Motor neuron (in vitro differentiated cells): ENCODE results near the gene TTC19. TPM values are rescaled to one million over a fixed set of nuclear protein-coding genes. Genes with fewer than 3 reads are reported as not detected.
A peak's percentile ranks its signal among the peaks of the same experiment; 100 is the strongest.
"Not testable (repeated sequence)": the region's sequence is repeated elsewhere in the genome, so short reads cannot be mapped to it uniquely, and the experiment has no call there.

Experiments used
- ATAC-seq, 8 experiments: fragments of 200-7000 bp; cut with Tn5 transposase; replicated peaks in 6 of 8; 2 replicates each; pipeline ENCODE4 v1.8.0; 2021; ENCODE audit warnings: mild to moderate bottlenecking in 8 of 8, moderate library complexity in 8 of 8
- H3K27ac ChIP-seq, 2 donors: fragments of 250-450 bp; sonication (Bioruptor Pico); 2 replicates each; pipeline ENCODE4 v1.9.0; 2021; ENCODE audit warnings: antibody characterized with exemption in 2 of 2, mild to moderate bottlenecking in 2 of 2, moderate library complexity in 1 of 2
- H3K4me1 ChIP-seq, 2 donors: fragments of 250-450 bp; sonication (Bioruptor Pico); replicated peaks in 1 of 2; 2 replicates each; pipeline ENCODE4 v1.6.1; 2021; ENCODE audit warnings: antibody characterized with exemption in 2 of 2, mild to moderate bottlenecking in 2 of 2, moderate library complexity in 1 of 2
- H3K4me3 ChIP-seq, 5 donors: fragments of 250-450 bp; sonication (Bioruptor Pico); 2 replicates each; pipeline ENCODE4 v1.9.0; 2021; ENCODE audit warnings: antibody characterized with exemption in 5 of 5, mild to moderate bottlenecking in 5 of 5, moderate library complexity in 4 of 5
- WGBS, 10 experiments: fragments of 450-650 bp; shearing (Covaris generic); methylation state at CpG; one replicate each; pipeline ENCODE4 v1.0.0; 2022; 5-methylcytosine and 5-hydroxymethylcytosine counted together
- in situ Hi-C, 9 experiments: fragments of 400-800 bp; cut with MboI; loops; one replicate each; pipeline ENCODE4 v1.15.0; 2021; ENCODE audit warnings: low sequenced_read_pairs in 9 of 9, low pct_unique_long_range_greater_than_20kb in 2 of 9; ENCODE audit not compliant: unreplicated experiment in 9 of 9
- total RNA-seq, 8 experiments: library from RNA; unstranded; fragments of 300-600 nt; gene quantifications; 2 replicates each; pipeline versions ENCODE4 v1.2.3 to v1.2.4, GENCODE V29; 2022

The TTC19 gene
- total RNA-seq, 8 experiments from 2014 or later, result 27.7 to 68.4 (median 38.8) TPM

- Histone ChIP-seq H3K4me3 (no peak overlapping the region), H3K27ac (peak overlapping the region in 1 of 2 donors; percentile 48), H3K4me1 (peaks cover 13 to 19% of the 10 kb centered on the region in 2 donors)
- ATAC-seq, result peak; percentile 48 to 96 (median 89)
- 0 to 76% (median 5%) methylated on average over 1 to 13 of the region's 13 CpGs for WGBS, 10 experiments
- in situ Hi-C loops, result no loop called here
Observed at GRCh38 chr17:15966183-15966878, 33.3 kb upstream of the TTC19 start.

GRCh38 chr17:15966879-15967248 is 32.8 kb upstream of the TTC19 start:
- in situ Hi-C loops, result no loop called here
- Histone ChIP-seq H3K27ac (peak overlapping the region in 1 of 2 donors; percentile 48), H3K4me1 (peaks cover 13 to 19% of the 10 kb centered on the region in 2 donors), H3K4me3 (no peak overlapping the region)
- 10 to 100% (median 23%) methylated on average over 1 to 9 of the region's 11 CpGs; no CpG with 5 or more reads in 4 of the 10 experiments for WGBS, 10 experiments
- ATAC-seq, result peak in 6 of 8 experiments; percentile 6 to 77 (median 62)

- H3K27ac ChIP-seq, result no peak overlapping the region
- H3K4me1 ChIP-seq, result peaks cover 13 to 19% of the 10 kb centered on the region in 2 donors
- ATAC-seq, result no peak
- in situ Hi-C loops, result no loop called here
- no peak overlapping the region for H3K4me3 ChIP-seq
- 81 to 100% (median 96%) methylated on average over 2 to 11 of the region's 11 CpGs; no CpG with 5 or more reads in 2 of the 10 experiments for WGBS, 10 experiments
Observed at GRCh38 chr17:15967706-15968399, 31.8 kb upstream of the TTC19 start.

- H3K4me1 ChIP-seq, result peaks cover 13 to 19% of the 10 kb centered on the region in 2 donors
- 88 to 100% (median 97%) methylated on average over 2 to 8 of the region's 8 CpGs; no CpG with 5 or more reads in 1 of the 10 experiments for WGBS, 10 experiments
- ATAC-seq, result no peak
- no peak overlapping the region for H3K4me3 ChIP-seq
- H3K27ac ChIP-seq, result no peak overlapping the region
- in situ Hi-C loops, result no loop called here
Observed at GRCh38 chr17:15969463-15969862, 30.2 kb upstream of the TTC19 start.

- Histone ChIP-seq H3K4me3 (no peak overlapping the region), H3K27ac (no peak overlapping the region), H3K4me1 (peaks cover 13 to 19% of the 10 kb centered on the region in 2 donors)
- in situ Hi-C loops, result no loop called here
- 60 to 100% (median 100%) methylated on average over 1 to 2 of the region's 2 CpGs for WGBS, 10 experiments
- no peak for ATAC-seq
Observed at GRCh38 chr17:15970500-15970899, 29.1 kb upstream of the TTC19 start.

- ATAC-seq, result peak in 2 of 8 experiments; percentile 53 to 81
- WGBS, 10 experiments, result 50 to 100% (median 85%) methylated on average over 1 to 5 of the region's 5 CpGs; no CpG with 5 or more reads in 3 of the 10 experiments
- in situ Hi-C loops, result no loop called here
- Histone ChIP-seq H3K4me1 (peaks cover 9 to 13% of the 10 kb centered on the region in 2 donors), H3K27ac (no peak overlapping the region), H3K4me3 (no peak overlapping the region)
Observed at GRCh38 chr17:15971098-15971678, 28.4 kb upstream of the TTC19 start.

GRCh38 chr17:15971882-15972281 is 27.7 kb upstream of the TTC19 start:
- WGBS, 10 experiments, result 73 to 96% (median 90%) methylated on average over 2 to 5 of the region's 5 CpGs; no CpG with 5 or more reads in 4 of the 10 experiments
- ATAC-seq, result no peak
- Histone ChIP-seq H3K4me3 (no peak overlapping the region), H3K4me1 (peaks cover 5 to 6% of the 10 kb centered on the region in 2 donors), H3K27ac (no peak overlapping the region)
- in situ Hi-C loops, result no loop called here

- H3K4me1 ChIP-seq, result no peaks in the 10 kb centered on the region
- no peak for ATAC-seq
- WGBS, 10 experiments, result 54 to 100% (median 100%) methylated on average over 1 to 4 of the region's 4 CpGs; no CpG with 5 or more reads in 3 of the 10 experiments
- no peak overlapping the region for H3K27ac ChIP-seq
- no peak overlapping the region for H3K4me3 ChIP-seq
- in situ Hi-C loops, result no loop called here
Observed at GRCh38 chr17:15972497-15972951, 27.1 kb upstream of the TTC19 start.

- Histone ChIP-seq H3K4me1 (no peaks in the 10 kb centered on the region), H3K4me3 (no peak overlapping the region), H3K27ac (no peak overlapping the region)
- in situ Hi-C loops, result no loop called here
- ATAC-seq, result peak in 3 of 8 experiments; percentile 6 to 29 (median 20)
Observed at GRCh38 chr17:15973016-15973415, 26.6 kb upstream of the TTC19 start.

- no peak overlapping the region for H3K27ac ChIP-seq
- peak in 1 of 8 experiments; percentile 13 for ATAC-seq
- in situ Hi-C loops, result no loop called here
- WGBS, 10 experiments, result 28 to 100% (median 85%) methylated on average over 2 to 6 of the region's 6 CpGs
- H3K4me1 ChIP-seq, result no peaks in the 10 kb centered on the region
- no peak overlapping the region for H3K4me3 ChIP-seq
Observed at GRCh38 chr17:15973834-15974233, 25.8 kb upstream of the TTC19 start.

GRCh38 chr17:15977894-15978293 is 21.7 kb upstream of the TTC19 start:
- 83 to 100% (median 97%) methylated on average over 1 to 2 of the region's 2 CpGs; no CpG with 5 or more reads in 2 of the 10 experiments for WGBS, 10 experiments
- in situ Hi-C loops, result loop anchor here in 2 of 9 experiments (25.0 kb wide), 2 partner anchors 141 to 716 kb away; partner anchors contain the start of gene PMP22 (in 1 of the 2)
- ATAC-seq, result no peak
- Histone ChIP-seq H3K4me1 (no peaks in the 10 kb centered on the region), H3K27ac (no peak overlapping the region), H3K4me3 (no peak overlapping the region)

- in situ Hi-C loops, result loop anchor here in 2 of 9 experiments (25.0 kb wide), 2 partner anchors 141 to 716 kb away; partner anchors contain the start of gene PMP22 (in 1 of the 2)
- H3K27ac ChIP-seq, result no peak overlapping the region
- H3K4me3 ChIP-seq, result no peak overlapping the region
- WGBS, 10 experiments, result 60 to 100% (median 90%) methylated on average over 1 of the region's 1 CpG; no CpG with 5 or more reads in 2 of the 10 experiments
- no peaks in the 10 kb centered on the region for H3K4me1 ChIP-seq
- no peak for ATAC-seq
Observed at GRCh38 chr17:15978606-15979005, 21.0 kb upstream of the TTC19 start.

GRCh38 chr17:15979013-15979412 is 20.6 kb upstream of the TTC19 start:
- H3K27ac ChIP-seq, ATAC-seq, H3K4me3 ChIP-seq, H3K4me1 ChIP-seq: not testable (repeated sequence)
- WGBS, 10 experiments, result no CpG with 5 or more reads among the region's 4 CpGs
- in situ Hi-C loops, result loop anchor here in 2 of 9 experiments (25.0 kb wide), 2 partner anchors 142 to 717 kb away; partner anchors contain the start of gene PMP22 (in 1 of the 2)
